ENCODE measurements around the gene KRTAP5-7.
"Not testable (repeated sequence)": the region's sequence is repeated elsewhere in the genome, so short reads cannot be mapped to it uniquely, and the experiment has no call there.

The KRTAP5-7 gene

GRCh38 chr11:71532036-71532610 is 5.1 kb downstream of the KRTAP5-7 start:
- CTCF ChIA-PET: no interaction called here
- no peak for TF ChIP-seq CTCF (IDR thresholded peaks at IDR 0.05; ENCODE audit: control extremely low read depth, extremely low read depth, low read depth, missing control alignments)
- POLR2A ChIA-PET: no interaction called here
- no peak for DNase-seq (ENCODE audit: extremely low spot score)

DNA sequence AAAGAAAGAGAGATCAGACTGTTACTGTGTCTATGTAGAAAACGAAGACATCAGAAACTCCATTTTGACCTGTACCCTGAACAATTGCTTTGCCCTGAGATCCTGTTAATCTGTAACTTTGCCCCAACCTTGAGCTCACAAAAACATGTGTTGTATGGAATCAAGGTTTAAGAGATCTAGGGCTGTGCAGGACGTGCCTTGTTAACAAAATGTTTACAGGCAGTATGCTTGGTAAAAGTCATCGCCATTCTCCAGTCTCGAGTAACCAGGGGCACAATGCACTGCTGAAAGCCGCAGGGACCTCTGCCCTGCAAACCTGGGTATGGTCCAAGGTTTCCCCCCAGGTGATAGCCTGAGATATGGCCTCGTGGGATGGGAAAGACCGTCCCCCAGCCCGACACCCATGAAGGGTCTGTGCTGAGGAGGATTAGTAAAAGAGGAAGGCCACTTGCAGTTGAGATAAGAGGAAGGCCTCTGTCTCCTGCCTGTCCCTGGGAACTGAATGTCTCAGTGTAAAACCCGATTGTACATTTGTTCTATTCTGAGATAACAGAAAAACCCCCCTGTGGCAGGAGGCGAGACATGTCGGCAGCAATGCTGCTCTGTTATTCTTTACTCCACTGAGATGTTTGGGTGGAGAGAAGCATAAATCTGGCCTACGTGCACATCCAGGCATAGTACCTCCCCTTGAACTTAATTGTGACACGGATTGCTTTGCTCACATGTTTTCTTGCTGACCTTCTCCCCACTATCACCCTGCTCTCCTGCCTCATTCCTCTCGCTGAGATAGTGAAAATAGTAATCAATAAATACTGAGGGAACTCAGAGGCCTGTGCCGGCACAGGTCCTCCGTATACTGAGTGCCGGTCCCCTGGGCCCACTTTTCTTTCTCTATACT is 7.9 kb downstream of the KRTAP5-7 start:
- CTCF ChIA-PET; DNase-seq (ENCODE audit: extremely low spot score); POLR2A ChIA-PET: not testable (repeated sequence)

GRCh38 chr11:71535825-71536224 is 8.8 kb downstream of the KRTAP5-7 start:
- CTCF ChIA-PET: no interaction called here
- no peak for TF ChIP-seq CTCF (IDR thresholded peaks at IDR 0.05; ENCODE audit: control extremely low read depth, extremely low read depth, low read depth, missing control alignments)
- no peak for DNase-seq (ENCODE audit: extremely low spot score)
- POLR2A ChIA-PET: no interaction called here

DNA sequence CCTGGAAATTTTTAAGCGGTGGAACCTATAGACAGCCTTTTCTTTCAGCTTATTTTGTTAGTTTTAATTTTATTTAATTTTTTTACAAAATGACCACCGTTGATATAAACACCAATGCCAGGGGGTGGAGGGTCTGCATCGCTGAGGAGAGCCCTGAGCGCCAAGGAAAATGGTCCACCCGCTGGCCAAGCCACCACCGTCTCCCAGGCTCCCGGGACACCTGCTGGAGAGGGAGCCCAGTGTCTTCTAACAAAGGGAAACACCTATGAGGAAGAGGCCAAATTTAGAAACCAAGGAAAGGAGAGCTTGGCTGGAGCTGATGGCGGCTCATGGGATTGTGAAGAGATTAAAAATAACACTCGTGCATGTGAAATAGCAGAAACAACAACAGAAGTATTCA is 10.5 kb downstream of the KRTAP5-7 start:
- TF ChIP-seq CTCF (IDR thresholded peaks at IDR 0.05; ENCODE audit: control extremely low read depth, extremely low read depth, low read depth, missing control alignments): no peak
- ChIA-PET CTCF (no interaction called here), POLR2A (no interaction called here)
- DNase-seq (ENCODE audit: extremely low spot score): no peak

DNA sequence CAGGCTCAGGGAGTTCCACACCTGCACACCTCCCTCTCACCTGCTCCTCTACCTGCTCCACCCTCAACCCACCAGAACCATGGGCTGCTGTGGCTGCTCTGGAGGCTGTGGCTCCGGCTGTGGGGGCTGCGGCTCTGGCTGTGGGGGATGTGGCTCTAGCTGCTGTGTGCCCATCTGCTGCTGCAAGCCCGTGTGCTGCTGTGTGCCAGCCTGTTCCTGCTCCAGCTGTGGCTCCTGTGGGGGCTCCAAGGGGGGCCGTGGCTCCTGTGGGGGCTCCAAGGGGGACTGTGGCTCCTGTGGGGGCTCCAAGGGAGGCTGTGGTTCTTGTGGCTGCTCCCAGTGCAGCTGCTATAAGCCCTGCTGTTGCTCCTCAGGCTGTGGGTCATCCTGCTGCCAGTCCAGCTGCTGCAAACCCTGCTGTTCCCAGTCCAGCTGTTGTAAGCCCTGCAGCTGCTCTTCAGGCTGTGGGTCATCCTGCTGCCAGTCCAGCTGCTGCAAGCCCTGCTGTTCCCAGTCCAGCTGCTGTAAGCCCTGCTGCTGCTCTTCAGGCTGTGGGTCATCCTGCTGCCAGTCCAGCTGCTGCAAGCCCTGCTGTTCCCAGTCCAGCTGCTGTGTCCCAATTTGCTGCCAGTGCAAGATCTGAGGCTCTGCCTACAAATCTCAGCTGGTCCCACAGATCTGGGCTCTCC is 11.1 kb downstream of the KRTAP5-7 start, which contains the start of gene KRTAP5-8:
Gene KRTAP5-8 (plus strand): TSS at position 49 of the 689 bp plus-strand sequence. CDS start 31 bp downstream, at position 80.
- DNase-seq (ENCODE audit: extremely low spot score); POLR2A ChIA-PET: not testable (repeated sequence)
- CTCF ChIA-PET: interaction anchor here (1.0 kb wide), 1 partner anchor 33 kb away, joined by 3 read pairs; no protein-coding TSS in a partner anchor

DNA sequence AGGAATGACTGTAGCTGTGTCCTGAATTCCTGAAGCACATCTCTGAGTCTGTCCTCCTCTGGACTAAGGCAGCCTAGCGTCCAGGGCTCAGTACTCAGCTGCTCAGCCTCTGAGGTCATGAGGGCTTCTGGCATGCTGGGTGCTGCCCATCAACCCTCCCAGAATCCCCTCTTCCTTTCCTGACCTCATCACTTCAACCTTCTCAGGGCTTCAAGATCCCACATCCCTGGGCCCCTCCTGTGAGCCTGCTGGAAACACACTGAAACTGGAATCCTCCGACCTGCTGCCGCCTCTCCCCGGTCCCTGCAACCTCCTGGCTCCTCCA is 11.6 kb downstream of the KRTAP5-7 start:
- ChIA-PET CTCF (interaction anchor here (1.0 kb wide), 1 partner anchor 33 kb away, joined by 3 read pairs; no protein-coding TSS in a partner anchor), POLR2A (no interaction called here)
- DNase-seq (ENCODE audit: extremely low spot score): no peak
- TF ChIP-seq CTCF (IDR thresholded peaks at IDR 0.05; ENCODE audit: control extremely low read depth, extremely low read depth, low read depth, missing control alignments): no peak

DNA sequence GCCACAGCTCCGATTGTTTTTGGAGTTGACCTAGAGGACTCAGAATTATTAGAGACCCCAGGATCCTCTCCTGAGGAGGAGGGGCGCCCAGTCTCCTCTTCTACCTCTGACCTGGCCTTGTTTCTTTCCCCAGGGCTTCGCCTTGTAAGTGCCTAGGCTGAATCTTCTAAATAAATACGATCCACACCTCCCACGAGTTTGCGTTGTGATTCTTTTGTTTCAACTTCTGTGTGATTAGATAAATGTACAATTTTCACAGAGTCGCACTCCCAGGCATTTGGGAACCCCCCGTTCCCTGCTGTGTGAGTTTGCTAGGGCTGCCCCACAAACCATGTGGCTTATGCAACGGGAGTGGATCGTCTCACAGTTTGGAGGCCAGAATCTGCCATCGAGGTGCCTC is 11.9 kb downstream of the KRTAP5-7 start:
- ChIA-PET POLR2A (no interaction called here), CTCF (interaction anchor here (1.0 kb wide), 1 partner anchor 34 kb away, joined by 3 read pairs; no protein-coding TSS in a partner anchor)
- TF ChIP-seq CTCF (IDR thresholded peaks at IDR 0.05; ENCODE audit: control extremely low read depth, extremely low read depth, low read depth, missing control alignments): no peak
- DNase-seq (ENCODE audit: extremely low spot score): no peak

DNA sequence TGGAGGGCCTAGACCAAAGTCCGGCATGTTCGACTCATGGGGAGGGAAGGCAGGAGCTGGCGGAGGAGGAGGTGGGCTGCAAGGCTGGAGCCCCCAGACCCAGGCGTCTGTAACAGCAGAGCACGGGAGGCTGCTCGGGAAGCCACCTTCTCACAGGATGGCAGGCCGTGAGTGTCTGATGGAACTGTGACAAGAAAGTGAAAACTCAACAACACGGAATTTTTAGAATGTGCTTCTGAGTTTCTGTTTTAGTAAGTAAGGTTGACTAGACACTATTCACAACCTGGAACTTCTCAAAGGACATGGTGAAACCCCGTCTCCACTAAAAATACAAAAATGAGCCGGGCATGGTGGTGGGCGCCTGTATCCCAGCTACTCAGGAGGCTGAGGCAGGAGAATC is 12.9 kb downstream of the KRTAP5-7 start:
- CTCF ChIA-PET: interaction anchor here (1.4 kb wide), 1 partner anchor 10 kb away, joined by 5 read pairs; no protein-coding TSS in a partner anchor
- POLR2A ChIA-PET: not testable (repeated sequence)
- DNase-seq (ENCODE audit: extremely low spot score): peak; percentile 59

GRCh38 chr11:71540521-71541304 is 13.6 kb downstream of the KRTAP5-7 start:
- CTCF ChIA-PET: interaction anchor here (1.4 kb wide), 1 partner anchor 9 kb away, joined by 5 read pairs; no protein-coding TSS in a partner anchor

More at GRCh38 chr11:71540521-71541304, 13.6 kb downstream of the KRTAP5-7 start:
- DNase-seq (ENCODE audit: extremely low spot score); POLR2A ChIA-PET: not testable (repeated sequence)

Data from GM10248 (cell line).